Skeletal muscle cell (primary cell): ENCODE data around the gene PLXNA2.

ENCODE experiments used
- DNase-seq: peaks from one replicate; pipeline ENCODE4 v3.0.0-alpha.2; 2010; ENCODE audit warnings: low read depth
- H3K4me3 ChIP-seq: 2 replicates; pipeline ENCODE4 v1.5.1; 2011; ENCODE audit warnings: low read depth, mild to moderate bottlenecking, control low read depth, low read length, moderate library complexity

The PLXNA2 gene

GRCh38 chr1:208026880-208027438 lies 217.2 kb downstream of the PLXNA2 start:
- no peak for DNase-seq
- H3K4me3 ChIP-seq: no peak overlapping the region

DNA sequence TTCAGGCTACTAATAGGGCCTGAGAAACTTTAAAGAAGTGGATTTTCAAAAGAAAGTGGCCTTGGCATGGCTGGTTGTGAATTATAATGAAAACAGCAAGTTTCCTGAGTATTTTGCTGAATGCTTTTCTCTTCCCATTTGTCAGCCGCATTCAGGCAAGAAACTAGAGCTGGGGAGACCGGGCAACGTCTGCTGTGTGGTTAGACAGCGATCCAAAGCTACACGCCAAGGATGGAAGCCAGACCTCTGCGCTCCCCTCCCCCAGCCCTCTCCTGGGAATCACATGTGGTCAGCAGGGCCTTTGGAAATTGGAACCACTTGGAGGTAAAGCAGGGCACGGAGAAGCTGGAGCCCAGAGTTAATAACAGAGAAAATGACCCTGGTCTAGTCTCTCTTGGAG lies 219.2 kb downstream of the PLXNA2 start:
- no peak for DNase-seq
- H3K4me3 ChIP-seq: no peak overlapping the region

DNA sequence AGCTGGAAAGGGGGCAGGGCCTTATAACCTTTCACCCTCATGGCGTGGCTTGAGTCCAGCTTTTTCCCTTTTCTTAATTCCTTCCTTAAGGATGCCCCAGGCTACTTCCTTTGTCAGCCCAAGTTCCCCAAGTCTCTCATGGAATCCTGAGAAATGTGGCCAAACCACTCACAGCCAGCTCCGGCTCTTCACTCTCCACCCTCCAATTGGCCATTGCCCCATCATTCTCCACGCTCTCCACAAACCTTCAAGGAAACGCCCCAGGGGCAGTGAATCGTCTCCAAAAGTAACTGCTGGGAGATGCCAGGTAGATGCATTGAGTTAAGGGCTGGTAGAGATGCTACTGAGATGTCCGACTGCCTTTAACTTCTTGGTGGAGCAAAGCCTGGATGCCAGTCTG lies 219.8 kb downstream of the PLXNA2 start:
- no peak for DNase-seq
- H3K4me3 ChIP-seq: no peak overlapping the region

GRCh38 chr1:208019257-208019656 lies 224.9 kb downstream of the PLXNA2 start:
- no peak for DNase-seq
- H3K4me3 ChIP-seq: no peak overlapping the region

DNA sequence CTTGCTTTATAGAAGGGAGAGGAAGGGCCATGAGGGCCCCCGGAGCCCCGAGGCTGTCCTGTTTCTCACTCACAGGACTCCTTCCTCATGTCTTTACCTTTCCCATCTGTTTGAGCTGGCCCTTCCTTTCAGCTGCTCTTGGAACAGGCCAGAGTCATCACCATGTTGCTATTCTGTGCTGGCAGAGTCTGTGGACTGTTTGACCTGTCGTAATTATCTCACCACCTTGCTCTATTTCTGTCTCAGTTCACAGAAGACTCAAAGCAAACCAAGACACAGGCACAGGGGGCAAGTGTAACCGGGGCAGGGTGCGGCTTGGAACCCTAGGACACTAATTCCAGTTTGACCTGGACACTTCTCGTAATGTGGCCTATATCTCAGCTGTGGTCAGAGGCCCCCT lies 228.9 kb downstream of the PLXNA2 start:
- DNase-seq: no peak

GRCh38 chr1:208013210-208013609 lies 231.0 kb downstream of the PLXNA2 start:
- no peak overlapping the region for H3K4me3 ChIP-seq
- DNase-seq: no peak

More for the DNA sequence above, 228.9 kb downstream of the PLXNA2 start:
- H3K4me3 ChIP-seq: no peak overlapping the region

DNA sequence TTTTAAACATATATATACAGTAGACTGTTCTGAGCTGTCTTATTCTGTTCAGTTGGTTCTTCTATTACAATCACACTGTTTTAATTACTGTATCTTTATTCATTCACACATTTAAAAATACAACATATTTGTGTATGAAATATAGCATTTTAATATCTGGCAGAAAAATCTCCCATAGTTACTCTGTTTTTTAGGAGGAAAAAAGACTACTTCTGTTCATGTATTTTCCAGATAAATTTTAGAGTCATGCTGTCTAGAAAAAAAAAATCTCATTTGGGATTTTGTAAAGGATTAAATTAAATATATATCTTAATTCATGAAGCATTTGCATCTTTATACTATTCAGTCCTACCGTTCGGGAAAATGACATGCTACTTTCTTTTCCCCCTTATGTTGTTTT lies 231.5 kb downstream of the PLXNA2 start:
- H3K4me3 ChIP-seq: no peak overlapping the region
- no peak for DNase-seq

GRCh38 chr1:208010487-208011071 lies 233.6 kb downstream of the PLXNA2 start:
- H3K4me3 ChIP-seq: no peak overlapping the region
- DNase-seq: no peak

- DNase-seq: no peak
Measured at GRCh38 chr1:208009706-208010444, 234.3 kb downstream of the PLXNA2 start.

DNA sequence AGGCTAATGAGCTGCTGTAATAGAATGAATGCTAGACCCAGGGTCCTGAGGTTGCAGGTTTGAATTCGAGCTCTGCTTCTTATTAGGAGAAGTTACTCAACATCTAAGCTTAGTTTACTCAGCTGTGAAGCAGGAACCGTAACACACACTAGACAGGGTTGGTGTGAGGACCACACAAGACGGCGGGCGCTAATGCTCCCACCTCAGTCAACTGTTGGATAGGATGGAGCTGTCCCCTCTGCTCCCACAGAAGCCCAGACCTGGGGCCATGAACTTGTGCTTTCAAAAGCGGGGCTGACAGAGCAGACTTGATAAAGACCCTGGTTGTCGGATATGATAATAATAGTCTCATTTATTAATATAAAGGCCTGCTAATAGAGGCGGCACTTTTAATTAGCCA lies 234.9 kb downstream of the PLXNA2 start:
- DNase-seq: no peak
- no peak overlapping the region for H3K4me3 ChIP-seq

More at GRCh38 chr1:208009706-208010444, 234.3 kb downstream of the PLXNA2 start:
- H3K4me3 ChIP-seq: no peak overlapping the region

- no peak overlapping the region for H3K4me3 ChIP-seq
- DNase-seq: no peak
Measured at GRCh38 chr1:208008534-208008933, 235.7 kb downstream of the PLXNA2 start.

GRCh38 chr1:208007938-208008342 lies 236.2 kb downstream of the PLXNA2 start:
- no peak overlapping the region for H3K4me3 ChIP-seq
- peak; percentile 69 for DNase-seq

DNA sequence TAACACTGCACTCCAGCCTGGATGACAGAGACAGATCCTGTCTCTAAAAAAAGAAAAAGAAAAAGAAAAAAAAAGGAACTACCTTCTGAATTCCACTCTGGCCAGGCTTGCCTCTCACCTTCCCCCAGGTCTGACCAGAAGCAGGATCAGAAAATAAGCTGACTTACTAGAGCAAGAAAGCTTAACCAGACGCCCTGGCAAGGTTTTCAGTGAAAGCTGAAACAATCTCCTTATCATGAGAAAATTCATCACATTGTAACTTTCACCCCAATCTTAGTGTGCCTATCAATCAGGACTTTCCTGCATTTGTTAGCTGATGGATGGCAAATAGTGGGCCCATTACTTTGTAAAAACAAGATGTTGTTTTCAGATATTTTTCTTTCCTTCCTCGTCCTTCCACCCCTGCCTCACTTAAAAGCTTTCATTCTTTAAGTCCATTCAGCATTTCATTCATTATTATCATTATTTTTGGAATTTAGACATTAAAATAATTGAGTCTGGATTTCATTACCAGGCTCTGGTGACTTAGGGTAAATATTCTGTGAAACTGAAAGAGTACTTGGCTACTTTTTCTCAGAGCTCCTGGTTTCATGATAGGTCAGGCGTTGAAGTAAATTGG lies 236.8 kb downstream of the PLXNA2 start:
- no peak overlapping the region for H3K4me3 ChIP-seq
- no peak for DNase-seq

GRCh38 chr1:208006258-208006920 lies 237.8 kb downstream of the PLXNA2 start:
- H3K4me3 ChIP-seq: no peak overlapping the region
- no peak for DNase-seq

DNA sequence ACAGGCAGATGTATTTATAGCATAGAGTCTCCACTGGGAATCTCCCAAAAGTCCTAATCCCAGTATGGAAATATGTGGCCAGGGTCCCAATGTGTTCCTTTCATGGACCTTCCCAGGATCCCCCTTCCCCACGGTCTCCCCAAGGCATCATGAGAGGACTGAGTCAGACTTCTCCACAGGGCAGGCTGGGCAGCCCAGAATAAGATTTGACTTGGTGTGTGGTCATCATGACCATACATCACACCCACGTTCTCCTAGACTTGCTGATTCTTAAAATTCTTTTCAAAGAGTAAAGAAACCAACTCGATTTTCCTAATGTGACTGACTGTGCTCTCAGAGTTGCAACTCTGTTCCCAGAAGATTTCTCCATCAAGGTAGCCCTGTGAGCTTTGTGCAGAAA lies 239.3 kb downstream of the PLXNA2 start:
- DNase-seq: peak; percentile 62

GRCh38 chr1:208003241-208003640 lies 240.9 kb downstream of the PLXNA2 start:
- no peak overlapping the region for H3K4me3 ChIP-seq
- DNase-seq: no peak

More for the DNA sequence above, 239.3 kb downstream of the PLXNA2 start:
- no peak overlapping the region for H3K4me3 ChIP-seq

DNA sequence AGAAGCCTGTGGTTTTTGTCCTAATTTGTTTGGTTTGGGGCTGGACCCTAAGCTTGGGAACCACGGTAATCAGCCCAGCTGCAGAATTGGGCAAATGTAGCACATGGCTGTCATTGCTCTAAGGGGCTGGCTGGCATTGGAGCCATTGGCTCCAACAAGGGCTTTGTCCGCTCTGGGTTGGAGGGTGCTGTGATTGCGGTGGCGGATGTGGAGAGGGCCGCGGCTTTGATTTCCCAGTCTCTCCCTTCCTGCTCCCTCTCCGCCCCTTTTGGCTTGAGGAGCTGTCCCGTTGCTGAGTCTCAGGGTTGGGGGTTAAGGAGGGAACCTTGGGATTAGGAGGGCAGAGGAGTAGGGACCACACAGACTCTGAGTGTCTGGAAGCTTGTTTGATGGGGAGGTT lies 241.5 kb downstream of the PLXNA2 start:
- H3K4me3 ChIP-seq: no peak overlapping the region
- DNase-seq: no peak

DNA sequence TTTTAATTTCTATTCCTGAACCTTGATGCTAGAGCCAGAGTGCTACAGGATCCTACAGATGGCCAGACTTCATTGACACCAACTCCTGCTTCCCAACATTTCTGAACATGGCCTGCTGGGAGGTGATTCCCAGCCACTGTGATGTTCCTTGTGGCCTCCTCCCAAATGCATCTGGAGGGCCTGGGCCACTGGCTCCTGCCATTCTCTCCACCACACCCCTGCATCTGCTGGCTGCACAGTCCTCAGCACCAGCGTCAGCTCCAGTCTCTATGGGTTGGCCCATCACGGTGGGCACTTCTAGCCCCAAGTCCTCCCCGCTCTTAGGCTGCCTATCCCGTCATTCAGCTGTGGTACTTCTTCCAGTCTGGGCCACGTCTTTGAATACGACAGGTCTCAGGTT lies 242.1 kb downstream of the PLXNA2 start:
- no peak overlapping the region for H3K4me3 ChIP-seq
- no peak for DNase-seq

DNA sequence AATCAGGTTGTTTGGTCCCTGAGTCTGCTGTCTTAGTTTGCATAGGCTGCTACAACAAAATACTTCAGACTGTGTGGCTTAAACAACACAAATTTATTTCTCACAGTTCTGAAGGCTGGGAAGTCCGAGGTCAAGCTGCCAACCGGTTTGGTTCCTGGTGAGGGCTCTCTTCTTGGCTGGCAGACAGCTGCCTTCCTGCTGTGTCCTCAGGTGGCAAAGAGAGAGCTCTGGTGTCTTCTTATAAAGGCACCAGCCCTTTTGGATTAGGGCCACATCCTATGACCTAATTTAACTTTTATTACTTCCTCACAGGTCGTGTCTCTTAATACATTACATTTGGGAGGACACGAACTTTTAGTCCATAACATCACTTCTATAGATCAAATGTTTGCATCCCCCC lies 243.7 kb downstream of the PLXNA2 start:
- DNase-seq: no peak
- no peak overlapping the region for H3K4me3 ChIP-seq

GRCh38 chr1:207999972-208000371 lies 244.2 kb downstream of the PLXNA2 start:
- no peak overlapping the region for H3K4me3 ChIP-seq
- no peak for DNase-seq
